ENCODE results near the gene CYP4F11.

- TF ChIP-seq POLR2A (IDR thresholded peaks at IDR 0.05; ENCODE audit: low read length): no peak
- TF ChIP-seq GATA1 (IDR thresholded peaks at IDR 0.05; ENCODE audit: low read depth, low read length): no peak
These were observed 42.3 kb downstream of the CYP4F11 start for GRCh38 chr19:15892012-15892411.
